ENCODE data around the gene TMEM219.
A peak's percentile ranks its signal among the peaks of the same experiment; 100 is the strongest.

The TMEM219 gene

DNA sequence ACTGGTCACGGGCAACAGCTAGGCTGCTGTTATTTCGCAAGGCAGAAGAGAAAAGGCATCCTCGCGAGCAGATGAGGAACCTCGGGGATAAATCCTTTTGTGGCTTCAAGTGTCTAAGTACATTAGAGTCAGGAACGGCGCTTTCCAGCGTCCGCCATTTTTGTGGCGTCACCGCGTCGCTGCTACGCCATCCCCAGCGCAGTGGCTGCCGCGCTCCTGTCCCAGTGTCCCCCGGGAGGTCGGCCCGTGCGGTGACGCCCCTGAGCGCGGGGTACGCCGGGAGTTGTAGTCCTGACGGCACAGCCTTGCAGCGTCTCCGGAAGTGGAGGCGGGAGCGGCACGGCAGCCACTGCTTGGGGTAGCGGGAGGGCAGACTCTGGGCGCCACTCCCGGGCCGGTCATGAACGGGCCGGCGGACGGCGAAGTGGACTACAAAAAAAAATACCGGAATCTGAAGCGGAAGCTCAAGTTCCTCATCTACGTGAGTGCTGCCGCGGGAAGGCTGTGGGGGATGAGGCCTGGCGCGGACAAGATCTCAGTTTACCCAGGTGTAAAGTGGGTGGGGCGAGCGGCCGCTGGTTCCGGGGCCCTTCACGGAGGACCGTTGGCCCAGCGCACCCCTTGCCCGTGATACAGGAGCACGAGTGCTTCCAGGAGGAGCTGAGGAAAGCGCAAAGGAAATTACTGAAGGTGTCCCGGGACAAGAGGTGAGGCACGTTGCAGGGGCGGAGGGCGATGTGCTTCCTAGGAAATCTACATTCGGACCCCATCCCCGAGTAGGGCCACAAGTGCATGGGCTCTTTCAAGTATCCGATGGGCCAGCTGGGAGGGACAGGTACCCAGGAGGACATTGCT, 34.3 kb downstream of the TMEM219 start, which contains the start of gene INO80E:
Gene INO80E (plus strand): TSS at position 331 of the 855 bp plus-strand sequence. CDS start 70 bp downstream, at position 401.
- peak; percentile 92 for DNase-seq (ENCODE audit: low read depth)
- TF ChIP-seq CTCF (conservative IDR thresholded peaks at IDR 0.05; ENCODE audit: low read depth, low read length), result no peak
- H3K4me3 ChIP-seq (ENCODE audit: low read depth, low read length), result peak within 1 kb of the TSS; percentile 87

DNA sequence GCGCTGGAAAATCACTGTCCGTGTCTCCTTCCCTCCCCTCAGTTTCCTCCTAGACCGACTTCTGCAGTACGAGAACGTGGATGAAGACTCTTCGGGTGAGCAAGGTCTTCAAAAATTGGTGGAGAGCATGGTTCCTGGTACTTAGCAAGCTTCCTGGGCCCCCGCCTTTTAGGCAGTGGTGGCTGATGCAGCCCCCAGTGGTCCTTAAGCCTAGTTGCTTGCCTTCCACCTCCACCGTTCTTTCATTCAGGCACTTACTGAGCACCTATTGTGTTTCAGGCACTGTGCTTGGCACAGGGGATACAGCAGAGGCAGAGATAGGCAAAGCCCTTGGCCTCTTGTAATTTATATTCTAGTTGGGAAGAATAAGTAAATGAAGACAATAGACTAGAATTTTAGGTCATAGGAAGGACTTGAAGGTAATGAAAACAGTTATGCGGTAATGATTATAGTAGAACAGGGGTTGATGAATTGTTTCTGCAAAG, 34.9 kb downstream of the TMEM219 start:
- TF ChIP-seq CTCF (conservative IDR thresholded peaks at IDR 0.05; ENCODE audit: low read depth, low read length), result no peak
- H3K4me3 ChIP-seq (ENCODE audit: low read depth, low read length), result peak overlapping the region; percentile 87

GRCh38 chr16:29999605-30000004, 37.7 kb downstream of the TMEM219 start:
- H3K4me3 ChIP-seq (ENCODE audit: low read depth, low read length), result no peak overlapping the region
- DNase-seq (ENCODE audit: low read depth), result no peak
- TF ChIP-seq CTCF (conservative IDR thresholded peaks at IDR 0.05; ENCODE audit: low read depth, low read length), result no peak

More for the DNA sequence above, 34.9 kb downstream of the TMEM219 start:
- DNase-seq (ENCODE audit: low read depth), result no peak

DNA sequence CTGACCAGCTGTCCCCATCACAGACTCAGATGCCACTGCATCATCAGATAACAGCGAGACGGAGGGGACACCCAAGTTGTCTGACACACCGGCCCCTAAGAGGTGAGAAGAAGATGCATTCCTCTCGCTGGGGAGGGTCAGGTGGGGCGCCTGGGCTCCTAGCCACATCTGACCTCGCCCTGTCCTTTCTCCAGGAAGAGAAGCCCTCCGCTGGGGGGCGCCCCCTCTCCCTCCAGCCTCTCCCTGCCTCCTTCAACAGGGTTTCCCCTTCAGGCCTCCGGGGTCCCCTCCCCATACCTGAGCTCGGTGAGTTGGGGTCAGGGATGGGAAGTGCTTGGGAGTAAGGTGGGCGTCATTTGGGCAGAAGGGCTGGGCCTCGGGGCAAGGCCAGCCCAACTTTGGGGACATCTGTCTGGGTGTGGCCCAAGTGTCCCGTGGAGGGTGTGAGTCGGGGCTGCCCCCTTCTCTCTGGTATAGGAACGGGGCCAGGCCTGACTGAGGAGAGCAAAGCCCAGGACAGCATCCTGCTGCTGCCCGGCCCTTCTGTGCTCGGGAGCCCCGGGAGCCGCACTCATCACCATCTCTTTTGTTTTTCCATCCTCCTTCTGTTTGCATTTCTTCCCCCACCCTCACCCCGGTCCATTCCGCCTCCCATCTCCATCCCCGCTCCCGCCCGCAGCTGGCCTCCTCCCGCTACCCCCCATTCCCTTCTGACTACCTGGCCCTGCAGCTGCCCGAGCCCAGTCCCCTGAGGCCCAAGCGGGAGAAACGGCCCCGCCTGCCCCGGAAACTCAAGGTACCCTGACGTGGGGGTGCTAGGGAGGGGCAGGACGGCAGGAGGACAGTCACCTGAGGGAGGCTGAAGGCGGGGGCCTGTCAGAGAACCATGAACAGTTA, 39.1 kb downstream of the TMEM219 start:
- TF ChIP-seq CTCF (conservative IDR thresholded peaks at IDR 0.05; ENCODE audit: low read depth, low read length), result peak; percentile 21
- no peak overlapping the region for H3K4me3 ChIP-seq (ENCODE audit: low read depth, low read length)
- DNase-seq (ENCODE audit: low read depth), result no peak

- H3K4me3 ChIP-seq (ENCODE audit: low read depth, low read length), result no peak overlapping the region
- DNase-seq (ENCODE audit: low read depth), result no peak
- no peak for TF ChIP-seq CTCF (conservative IDR thresholded peaks at IDR 0.05; ENCODE audit: low read depth, low read length)
Observed at GRCh38 chr16:30002614-30003346, 40.9 kb downstream of the TMEM219 start.

- no peak for DNase-seq (ENCODE audit: low read depth)
- no peak overlapping the region for H3K4me3 ChIP-seq (ENCODE audit: low read depth, low read length)
- no peak for TF ChIP-seq CTCF (conservative IDR thresholded peaks at IDR 0.05; ENCODE audit: low read depth, low read length)
Observed at GRCh38 chr16:30003670-30004423, 42.0 kb downstream of the TMEM219 start.

Data from choroid plexus epithelial cell (primary cell).